GM12873 (cell line): ENCODE results near the gene PRSS27.

Experiments used
- CTCF ChIP-seq: IDR thresholded peaks from 2 replicates; pipeline ENCODE4 v1.5.1; 2012; ENCODE audit warnings: low read depth, mild to moderate bottlenecking, moderate library complexity, low read length, control low read depth; ENCODE audit not compliant: insufficient read depth; ENCODE audit errors: missing control alignments

The PRSS27 gene

GRCh38 chr16:2736476-2737237 is 16.6 kb upstream of the PRSS27 start:
- TF ChIP-seq CTCF = no peak

- no peak for TF ChIP-seq CTCF
Measured at GRCh38 chr16:2734844-2735515, 15.0 kb upstream of the PRSS27 start.

- TF ChIP-seq CTCF = no peak
Measured at GRCh38 chr16:2728034-2728433, 8.0 kb upstream of the PRSS27 start.

GRCh38 chr16:2726923-2727322 is 6.9 kb upstream of the PRSS27 start:
- TF ChIP-seq CTCF = no peak

GRCh38 chr16:2724816-2725348 is 4.9 kb upstream of the PRSS27 start:
- no peak for TF ChIP-seq CTCF

GRCh38 chr16:2724088-2724676 is 4.2 kb upstream of the PRSS27 start:
- TF ChIP-seq CTCF = no peak
